GM12864 (cell line): Measurements from ENCODE around the gene SLC8A3.

Experiments
- DNase-seq: peaks from one replicate; pipeline ENCODE4 v3.0.0-alpha.2; 2011; ENCODE audit warnings: low read depth
- H3K4me3 ChIP-seq: 2 replicates; pipeline ENCODE4 v1.5.1; 2011; ENCODE audit warnings: mild to moderate bottlenecking, low read depth, low read length, control low read depth
- TF ChIP-seq, protein P1 (sequence below): IDR thresholded peaks from 2 replicates; pipeline ENCODE4 v1.5.1; 2011; ENCODE audit warnings: low read depth, mild to moderate bottlenecking, moderate library complexity, low read length, control low read depth, inconsistent platforms; ENCODE audit errors: missing control alignments

SLC8A3 gene

GRCh38 chr14:70045310-70045709 is 143.4 kb downstream of the SLC8A3 start:
- TF ChIP-seq, protein P1, sequence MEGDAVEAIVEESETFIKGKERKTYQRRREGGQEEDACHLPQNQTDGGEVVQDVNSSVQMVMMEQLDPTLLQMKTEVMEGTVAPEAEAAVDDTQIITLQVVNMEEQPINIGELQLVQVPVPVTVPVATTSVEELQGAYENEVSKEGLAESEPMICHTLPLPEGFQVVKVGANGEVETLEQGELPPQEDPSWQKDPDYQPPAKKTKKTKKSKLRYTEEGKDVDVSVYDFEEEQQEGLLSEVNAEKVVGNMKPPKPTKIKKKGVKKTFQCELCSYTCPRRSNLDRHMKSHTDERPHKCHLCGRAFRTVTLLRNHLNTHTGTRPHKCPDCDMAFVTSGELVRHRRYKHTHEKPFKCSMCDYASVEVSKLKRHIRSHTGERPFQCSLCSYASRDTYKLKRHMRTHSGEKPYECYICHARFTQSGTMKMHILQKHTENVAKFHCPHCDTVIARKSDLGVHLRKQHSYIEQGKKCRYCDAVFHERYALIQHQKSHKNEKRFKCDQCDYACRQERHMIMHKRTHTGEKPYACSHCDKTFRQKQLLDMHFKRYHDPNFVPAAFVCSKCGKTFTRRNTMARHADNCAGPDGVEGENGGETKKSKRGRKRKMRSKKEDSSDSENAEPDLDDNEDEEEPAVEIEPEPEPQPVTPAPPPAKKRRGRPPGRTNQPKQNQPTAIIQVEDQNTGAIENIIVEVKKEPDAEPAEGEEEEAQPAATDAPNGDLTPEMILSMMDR, result no peak
- H3K4me3 ChIP-seq, result no peak overlapping the region
- DNase-seq, result no peak

DNA sequence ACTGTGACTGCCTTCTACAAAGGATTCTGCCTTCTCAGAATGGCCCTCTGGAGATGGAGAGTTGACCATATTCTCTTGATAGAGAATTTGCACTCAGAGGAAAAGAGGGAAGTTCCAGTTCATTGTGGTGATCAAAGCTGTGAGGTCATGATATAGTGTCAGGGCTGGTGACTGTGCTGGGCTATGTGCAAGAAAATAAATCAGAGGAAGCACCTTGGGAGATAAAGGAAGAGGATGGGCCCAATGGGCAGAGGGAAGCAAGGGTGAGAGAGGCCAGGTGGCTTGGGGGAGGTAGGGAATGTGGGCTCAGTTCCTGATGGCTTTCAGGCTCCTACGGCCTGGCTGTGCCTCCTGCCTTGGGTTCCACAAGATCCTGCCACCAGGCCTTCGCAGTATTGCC is 145.8 kb downstream of the SLC8A3 start:
- DNase-seq, result no peak
- H3K4me3 ChIP-seq, result no peak overlapping the region
- TF ChIP-seq, protein P1, result no peak

DNA sequence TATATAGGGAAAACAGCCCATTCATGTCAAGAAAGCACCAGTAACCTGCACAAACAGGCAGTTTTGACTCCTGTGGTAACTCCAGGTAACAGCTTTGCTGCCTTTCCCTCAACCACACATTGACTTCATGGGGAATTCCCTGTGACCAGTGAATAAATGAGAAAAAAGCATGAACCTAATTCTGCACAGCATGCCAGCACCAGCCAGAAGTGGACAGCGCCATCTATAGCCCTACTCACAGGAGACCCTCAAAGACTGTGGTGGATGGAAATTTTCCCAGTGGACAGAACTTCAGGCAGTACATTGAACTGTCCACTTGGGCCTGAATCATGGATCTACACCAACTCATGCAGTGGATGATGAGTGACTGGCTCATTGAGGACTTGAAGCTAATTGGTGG is 152.1 kb downstream of the SLC8A3 start:
- TF ChIP-seq, protein P1, result peak; percentile 15
- DNase-seq, result no peak
- H3K4me3 ChIP-seq, result no peak overlapping the region

DNA sequence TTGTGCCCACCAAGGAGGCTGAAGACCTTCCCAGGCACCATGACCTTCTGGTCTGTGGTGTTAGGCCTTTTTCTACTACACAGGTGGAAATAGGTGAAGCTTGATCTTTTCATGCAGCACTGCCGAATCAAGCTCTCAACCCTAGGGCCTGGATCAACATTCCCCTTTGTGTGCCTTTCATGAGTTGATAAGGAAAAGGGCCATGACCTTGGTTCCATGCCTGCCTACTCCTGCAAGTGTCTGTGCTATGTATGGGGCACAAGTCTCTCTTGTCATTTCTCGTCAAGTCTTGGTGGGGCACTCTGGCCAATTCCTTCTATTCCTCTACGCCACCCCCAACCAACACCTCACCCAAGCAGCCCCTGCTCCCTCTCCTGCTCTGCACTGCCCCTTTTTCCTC is 154.5 kb downstream of the SLC8A3 start:
- no peak overlapping the region for H3K4me3 ChIP-seq
- DNase-seq, result no peak
- TF ChIP-seq, protein P1, result no peak

GRCh38 chr14:70033561-70033960 is 155.2 kb downstream of the SLC8A3 start:
- H3K4me3 ChIP-seq, result no peak overlapping the region
- DNase-seq, result no peak
- TF ChIP-seq, protein P1, result no peak

DNA sequence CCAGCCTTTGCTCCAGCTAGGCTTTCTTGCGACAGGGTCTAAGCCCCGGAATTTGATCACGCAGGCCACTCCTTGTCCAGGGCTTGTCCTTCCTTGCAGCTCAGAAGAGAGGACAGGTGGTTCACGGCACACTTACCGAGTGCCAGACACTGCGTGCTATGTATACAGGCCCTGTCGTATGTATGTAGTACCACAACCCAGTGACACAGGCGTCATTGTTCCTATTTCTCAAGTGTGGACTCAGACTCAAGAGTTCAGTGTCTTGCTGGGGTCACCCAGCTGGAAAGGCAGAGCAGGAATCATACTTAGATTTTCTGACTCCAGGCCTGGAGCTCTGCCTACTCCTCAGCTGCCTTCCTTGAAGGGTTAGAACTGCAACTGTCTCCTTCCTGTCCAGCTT is 155.6 kb downstream of the SLC8A3 start:
- TF ChIP-seq, protein P1, result no peak
- no peak for DNase-seq
- H3K4me3 ChIP-seq, result no peak overlapping the region

GRCh38 chr14:70032447-70032846 is 156.3 kb downstream of the SLC8A3 start:
- TF ChIP-seq, protein P1, result no peak

More at GRCh38 chr14:70032447-70032846, 156.3 kb downstream of the SLC8A3 start:
- DNase-seq, result no peak
- H3K4me3 ChIP-seq, result no peak overlapping the region
